Colonic mucosa (tissue), 4 donors: ENCODE measurements around the gene CPNE6. TPM values are rescaled to one million over a fixed set of nuclear protein-coding genes. Genes with fewer than 3 reads are reported as not detected.

Experiments
- DNase-seq: peaks from one replicate; pipeline ENCODE4 v3.0.0-alpha.2; 2020
- H3K27ac ChIP-seq: fragments of 200-600 bp; one replicate; pipeline ENCODE4 v1.8.0; 2021
- H3K27me3 ChIP-seq: fragments of 200-600 bp; one replicate; pipeline ENCODE4 v1.8.0; 2021
- H3K36me3 ChIP-seq: fragments of 200-600 bp; one replicate; pipeline ENCODE4 v1.8.0; 2021
- H3K4me1 ChIP-seq: fragments of 200-600 bp; one replicate; pipeline ENCODE4 v1.8.0; 2021; ENCODE audit warnings: mild to moderate bottlenecking
- H3K4me3 ChIP-seq: fragments of 200-600 bp; one replicate; pipeline ENCODE4 v1.8.0; 2021
- H3K9ac ChIP-seq, 2 donors: one replicate each; pipeline ENCODE4 v1.7.0; 2013; ENCODE audit warnings: control low read depth in 2 of 2, low read depth in 2 of 2, low read length in 2 of 2
- H3K9me3 ChIP-seq: fragments of 200-600 bp; one replicate; pipeline ENCODE4 v1.8.0; 2021
- intact Hi-C: fragments of 100-400 bp; cut with DNase I; formaldehyde crosslinking; loops from one replicate; pipeline ENCODE4 v1.14.1; 2022
- total RNA-seq, 2 donors: library from RNA; stranded (reverse); fragmentation: NEBNext Ultra II Directional in 1 of 2; extraction: Animal tissue kit (Norgen Biotek cat#: 25700) in 1 of 2; gene quantifications; one replicate each; pipeline ENCODE4 v1.2.1, GENCODE V29; 2021
- TF ChIP-seq, protein P1 (sequence below): fragments of 200-600 bp; IDR thresholded peaks from one replicate; pipeline ENCODE4 v1.8.0; 2022; ENCODE audit warnings: antibody characterized with exemption, mild to moderate bottlenecking
- donor health status: healthy.
- donor health status: DM: no; HTN: no; CAD: no.
- donor health status: DM: no; HTN: no; CAD: no.

CPNE6 gene
- total RNA-seq, 2 donors from 2014 or later: 0.45 TPM; not detected in 1

DNA sequence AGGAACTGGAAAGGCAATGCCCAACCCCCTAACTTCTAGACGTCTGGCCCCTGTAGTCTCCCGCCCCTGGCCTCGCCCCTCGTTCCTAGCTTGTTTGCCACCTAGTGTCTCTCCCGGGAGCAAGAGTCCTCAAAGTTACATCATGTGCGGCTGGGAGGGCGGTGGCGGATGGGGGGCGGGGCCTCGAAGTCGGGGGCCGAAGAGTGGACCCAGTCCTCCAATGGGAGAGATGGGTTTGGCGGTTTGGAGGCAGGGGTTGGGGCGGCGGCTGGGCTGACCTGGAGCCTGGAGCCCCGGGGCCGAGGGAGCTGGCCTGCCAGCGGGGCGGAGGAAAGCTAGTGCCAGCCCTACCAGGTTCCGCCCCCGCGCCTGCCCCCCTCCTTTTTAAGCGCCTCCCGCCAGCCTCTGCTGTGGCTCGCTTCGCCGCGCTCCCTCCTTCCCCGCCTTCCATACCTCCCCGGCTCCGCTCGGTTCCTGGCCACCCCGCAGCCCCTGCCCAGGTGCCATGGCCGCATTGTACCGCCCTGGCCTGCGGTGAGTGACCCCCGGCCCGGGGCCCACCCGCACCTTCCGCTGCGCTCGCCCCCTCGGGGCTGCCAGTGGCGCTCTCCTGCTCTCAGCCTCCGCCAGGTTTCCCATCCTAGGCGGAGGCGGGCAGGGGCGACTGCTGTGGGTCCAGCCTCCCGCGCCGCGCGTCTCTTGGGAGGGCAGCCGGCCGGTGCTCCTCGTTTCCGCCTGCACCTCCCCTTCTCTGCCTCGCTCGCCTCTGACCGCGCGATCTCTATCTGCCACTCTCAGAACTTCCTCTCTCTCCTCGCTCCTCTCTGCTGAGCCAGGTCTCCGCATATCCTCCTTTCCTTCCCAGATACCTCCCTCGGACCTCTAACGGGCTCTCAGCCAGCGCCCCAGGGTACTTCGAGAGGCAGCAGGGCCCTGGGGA is 22.8 kb downstream of the CPNE6 start, which contains the start of gene PCK2:
Gene PCK2, plus strand, starts transcription at position 411 of the 940 bp plus-strand sequence. Its CDS starts 95 bp downstream, at position 506.
- peak; percentile 96 for DNase-seq
- TF ChIP-seq, protein P1, sequence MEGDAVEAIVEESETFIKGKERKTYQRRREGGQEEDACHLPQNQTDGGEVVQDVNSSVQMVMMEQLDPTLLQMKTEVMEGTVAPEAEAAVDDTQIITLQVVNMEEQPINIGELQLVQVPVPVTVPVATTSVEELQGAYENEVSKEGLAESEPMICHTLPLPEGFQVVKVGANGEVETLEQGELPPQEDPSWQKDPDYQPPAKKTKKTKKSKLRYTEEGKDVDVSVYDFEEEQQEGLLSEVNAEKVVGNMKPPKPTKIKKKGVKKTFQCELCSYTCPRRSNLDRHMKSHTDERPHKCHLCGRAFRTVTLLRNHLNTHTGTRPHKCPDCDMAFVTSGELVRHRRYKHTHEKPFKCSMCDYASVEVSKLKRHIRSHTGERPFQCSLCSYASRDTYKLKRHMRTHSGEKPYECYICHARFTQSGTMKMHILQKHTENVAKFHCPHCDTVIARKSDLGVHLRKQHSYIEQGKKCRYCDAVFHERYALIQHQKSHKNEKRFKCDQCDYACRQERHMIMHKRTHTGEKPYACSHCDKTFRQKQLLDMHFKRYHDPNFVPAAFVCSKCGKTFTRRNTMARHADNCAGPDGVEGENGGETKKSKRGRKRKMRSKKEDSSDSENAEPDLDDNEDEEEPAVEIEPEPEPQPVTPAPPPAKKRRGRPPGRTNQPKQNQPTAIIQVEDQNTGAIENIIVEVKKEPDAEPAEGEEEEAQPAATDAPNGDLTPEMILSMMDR: no peak
- H3K27me3 ChIP-seq: no peaks in the 10 kb centered on the region
- H3K36me3 ChIP-seq: peaks cover 10% of the 10 kb centered on the region
- no peaks in the 10 kb centered on the region for H3K9me3 ChIP-seq
- peak within 1 kb of the TSS; percentile 98 to 100 for H3K9ac ChIP-seq
- H3K27ac ChIP-seq: peak within 1 kb of the TSS; percentile 99
- H3K4me1 ChIP-seq: peaks cover 8% of the 10 kb centered on the region
- intact Hi-C loops: no loop called here
- H3K4me3 ChIP-seq: peak within 1 kb of the TSS; percentile 97

DNA sequence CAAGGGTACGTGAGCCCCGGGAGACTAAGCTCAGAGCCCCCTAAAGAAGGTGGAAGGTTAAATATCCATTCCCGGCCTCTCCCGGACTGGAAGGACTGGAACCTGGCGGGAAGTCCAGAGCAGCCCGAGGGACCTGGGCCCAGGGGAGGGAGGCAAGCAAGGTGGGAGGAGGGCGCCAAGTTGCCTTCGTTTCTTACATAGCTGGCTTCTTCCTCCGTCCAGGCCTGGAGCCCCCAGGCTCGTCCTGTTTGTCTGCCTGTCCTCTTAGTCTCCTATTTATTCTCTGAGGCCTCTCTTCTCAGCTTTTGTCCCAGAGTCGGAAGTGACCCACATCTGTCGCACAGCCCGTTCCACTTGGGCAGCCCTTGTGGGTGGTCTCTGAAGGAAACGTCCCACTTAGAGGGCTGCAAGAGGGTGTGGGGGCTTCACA is 23.5 kb downstream of the CPNE6 start:
- DNase-seq: no peak
- peak overlapping the region; percentile 98 to 100 for H3K9ac ChIP-seq
- H3K4me3 ChIP-seq: peak overlapping the region; percentile 97
- TF ChIP-seq, protein P1: no peak
- peaks cover 8% of the 10 kb centered on the region for H3K4me1 ChIP-seq
- intact Hi-C loops: no loop called here
- peaks cover 10% of the 10 kb centered on the region for H3K36me3 ChIP-seq
- peak overlapping the region; percentile 99 for H3K27ac ChIP-seq
- no peaks in the 10 kb centered on the region for H3K9me3 ChIP-seq
- H3K27me3 ChIP-seq: no peaks in the 10 kb centered on the region

DNA sequence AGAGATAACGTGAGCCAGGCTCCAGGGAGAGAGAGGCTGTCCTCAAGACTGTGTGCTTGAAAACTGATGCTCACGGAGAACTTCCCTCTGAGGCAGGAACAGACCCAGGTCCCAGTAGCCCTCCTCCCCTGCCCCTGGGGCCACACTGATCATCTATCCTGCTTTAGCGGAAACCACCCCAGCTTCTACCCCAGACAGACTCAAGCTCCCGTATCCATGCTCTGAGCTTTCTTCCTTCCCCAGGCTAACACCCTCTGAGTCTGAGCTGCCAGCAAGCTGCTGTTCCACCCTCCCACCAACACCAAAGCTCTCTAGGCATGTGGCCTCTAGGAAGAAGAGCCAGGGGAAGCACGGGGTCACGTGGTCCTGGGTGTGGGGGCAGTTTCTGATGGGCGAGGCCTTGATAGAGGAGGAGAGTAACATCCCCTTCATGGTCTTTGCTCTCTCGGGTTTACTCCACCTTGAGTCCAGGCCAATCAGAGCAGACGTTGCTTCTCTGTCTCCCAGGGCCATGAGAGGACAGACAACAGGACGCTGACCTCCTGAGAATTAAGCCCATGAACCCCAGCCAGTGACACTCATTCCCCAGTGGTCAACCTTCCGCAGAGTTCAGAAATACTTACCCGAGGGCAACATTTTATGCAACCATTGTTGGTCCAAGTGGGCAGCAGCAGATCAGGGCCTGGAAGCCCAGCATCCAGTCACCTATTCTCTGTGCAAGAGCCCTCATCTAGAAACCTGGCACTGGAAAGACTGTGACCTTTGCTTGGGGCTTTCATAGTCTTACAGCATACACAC is 24.1 kb downstream of the CPNE6 start:
- Histone ChIP-seq H3K4me1 (peaks cover 8% of the 10 kb centered on the region), H3K36me3 (peaks cover 10% of the 10 kb centered on the region), H3K27ac (peak overlapping the region; percentile 99), H3K9me3 (no peaks in the 10 kb centered on the region), H3K4me3 (peak overlapping the region; percentile 97), H3K27me3 (no peaks in the 10 kb centered on the region), H3K9ac (peak overlapping the region; percentile 98 to 100)
- intact Hi-C loops: no loop called here
- TF ChIP-seq, protein P1: no peak
- DNase-seq: peak; percentile 96

DNA sequence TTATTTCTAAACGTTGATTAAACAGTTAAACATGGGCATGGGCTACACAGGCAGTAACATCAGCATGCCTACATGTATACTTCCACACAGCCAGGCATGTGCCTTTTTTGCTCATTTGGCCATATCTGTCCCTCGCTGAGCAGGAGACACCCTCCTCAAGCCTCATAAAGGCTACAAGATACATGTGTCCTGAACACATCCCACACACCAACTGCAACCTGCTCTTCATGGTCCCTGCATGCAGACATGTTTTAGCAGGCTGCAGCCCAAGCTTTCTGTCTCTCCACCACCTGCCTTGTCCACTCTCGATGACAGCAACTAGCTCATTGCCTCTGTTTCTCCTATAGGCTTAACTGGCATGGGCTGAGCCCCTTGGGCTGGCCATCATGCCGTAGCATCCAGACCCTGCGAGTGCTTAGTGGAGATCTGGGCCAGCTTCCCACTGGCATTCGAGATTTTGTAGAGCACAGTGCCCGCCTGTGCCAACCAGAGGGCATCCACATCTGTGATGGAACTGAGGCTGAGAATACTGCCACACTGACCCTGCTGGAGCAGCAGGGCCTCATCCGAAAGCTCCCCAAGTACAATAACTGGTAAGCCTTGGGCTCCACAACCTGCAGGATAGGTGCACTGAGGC is 25.3 kb downstream of the CPNE6 start:
- DNase-seq: no peak
- no peak overlapping the region for H3K9ac ChIP-seq
- H3K4me1 ChIP-seq: peaks cover 8% of the 10 kb centered on the region

More for the DNA sequence above, 25.3 kb downstream of the CPNE6 start:
- no peak overlapping the region for H3K27ac ChIP-seq
- H3K36me3 ChIP-seq: peaks cover 10% of the 10 kb centered on the region
- TF ChIP-seq, protein P1: no peak
- no peak overlapping the region for H3K4me3 ChIP-seq
- H3K27me3 ChIP-seq: no peaks in the 10 kb centered on the region
- H3K9me3 ChIP-seq: no peaks in the 10 kb centered on the region
- intact Hi-C loops: no loop called here
